IMR-90 (cell line): ENCODE measurements around the gene MYO9A. TPM values are rescaled to one million over a fixed set of nuclear protein-coding genes. Genes with fewer than 3 reads are reported as not detected.

Source experiments
- ATAC-seq: fragments of 200-7000 bp; cut with Tn5 transposase; 2 replicates; pipeline ENCODE4 v1.9.1; 2020; ENCODE audit warnings: low read depth, mild to moderate bottlenecking, moderate library complexity
- BruUV-seq: library from RNA; stranded (reverse); fragments of 400-500 nt; replicated peaks from 2 replicates; lab custom pipeline; 2021; lab: Mats Ljungman, UMichigan
- CTCF ChIA-PET: fragments of 300-600 bp; formaldehyde crosslinking; extraction: SDS; loops from one replicate; lab custom pipeline; 2021; ENCODE audit warnings: antibody characterized with exemption; lab: Yijun Ruan, JAX
- POLR2A ChIA-PET: fragments of 300-600 bp; sonication (Branson Sonifier 250); formaldehyde crosslinking; loops from one replicate; lab custom pipeline; 2022; ENCODE audit warnings: antibody characterized with exemption; ENCODE audit not compliant: unreplicated experiment; lab: Charles Lee
- DNase-seq: peaks from one replicate; pipeline ENCODE4 v3.0.0; 2013
- H2AFZ ChIP-seq: replicated peaks from 2 replicates; pipeline ENCODE3; 2013; ENCODE audit warnings: low read length, mild to moderate bottlenecking; ENCODE audit not compliant: poor library complexity
- H2AK5ac ChIP-seq: 2 replicates; pipeline ENCODE4 v1.6.1; 2013; ENCODE audit warnings: low read depth, low read length, inconsistent platforms
- H2AK9ac ChIP-seq: replicated peaks from 2 replicates; pipeline ENCODE3; 2013; ENCODE audit warnings: mild to moderate bottlenecking, low read depth, low read length, moderate library complexity; ENCODE audit not compliant: poor library complexity
- H2BK120ac ChIP-seq: 2 replicates; pipeline ENCODE4 v1.6.1; 2013; ENCODE audit warnings: low read depth, low read length, inconsistent platforms
- H2BK15ac ChIP-seq: 3 replicates; pipeline ENCODE4 v1.6.1; 2013; ENCODE audit warnings: low read depth, low read length, inconsistent platforms
- H2BK20ac ChIP-seq: 2 replicates; pipeline ENCODE4 v1.6.1; 2013; ENCODE audit warnings: low read depth, mild to moderate bottlenecking, inconsistent platforms, low read length, moderate library complexity
- H2BK5ac ChIP-seq: 2 replicates; pipeline ENCODE4 v1.6.1; 2013; ENCODE audit warnings: mild to moderate bottlenecking, low read depth, low read length, inconsistent platforms; ENCODE audit not compliant: poor library complexity, severe bottlenecking
- H3K14ac ChIP-seq: replicated peaks from 2 replicates; pipeline ENCODE4 v1.6.1; 2013; ENCODE audit warnings: low read depth, low read length, inconsistent platforms
- H3K18ac ChIP-seq: 2 replicates; pipeline ENCODE4 v1.6.1; 2013; ENCODE audit warnings: low read depth, low read length, control low read depth
- H3K23ac ChIP-seq: 2 replicates; pipeline ENCODE4 v1.6.1; 2013; ENCODE audit warnings: low read depth, low read length, inconsistent platforms
- H3K27ac ChIP-seq: 2 replicates; pipeline ENCODE4 v1.5.1; 2013; ENCODE audit warnings: mild to moderate bottlenecking, control low read depth, low read length; ENCODE audit not compliant: insufficient read depth
- H3K27me3 ChIP-seq: 2 replicates; pipeline ENCODE4 v1.6.1; 2013; ENCODE audit warnings: low read length; ENCODE audit not compliant: control insufficient read depth, insufficient read depth
- H3K36me3 ChIP-seq: 2 replicates; pipeline ENCODE4 v1.6.1; 2013; ENCODE audit warnings: low read length, mixed read lengths; ENCODE audit not compliant: control insufficient read depth, insufficient read depth
- H3K4ac ChIP-seq: 2 replicates; pipeline ENCODE4 v1.6.1; 2013; ENCODE audit warnings: low read depth, low read length, inconsistent platforms
- H3K4me1 ChIP-seq: 2 replicates; pipeline ENCODE4 v1.6.1; 2013; ENCODE audit warnings: low read length, mixed read lengths; ENCODE audit not compliant: control insufficient read depth, insufficient read depth
- H3K4me2 ChIP-seq: 2 replicates; pipeline ENCODE4 v1.6.1; 2013; ENCODE audit warnings: low read depth, mild to moderate bottlenecking, control low read depth, low read length, moderate library complexity
- H3K4me3 ChIP-seq: 2 replicates; pipeline ENCODE4 v1.5.1; 2013; ENCODE audit warnings: low read depth, mild to moderate bottlenecking, control low read depth, low read length, moderate library complexity; ENCODE audit not compliant: insufficient read depth
- H3K56ac ChIP-seq: 2 replicates; pipeline ENCODE4 v1.6.1; 2013; ENCODE audit warnings: low read length, inconsistent platforms; ENCODE audit not compliant: insufficient read depth; ENCODE audit errors: extremely low read depth
- H3K79me1 ChIP-seq, 2 experiments: 2 replicates each; pipeline ENCODE4 v1.6.1; 2013; ENCODE audit warnings: low read length in 2 of 2, inconsistent platforms in 1 of 2, low read depth in 1 of 2
- H3K9ac ChIP-seq: 2 replicates; pipeline ENCODE4 v1.6.1; 2013; ENCODE audit warnings: low read depth, low read length, control low read depth
- H3K9me1 ChIP-seq: 2 replicates; pipeline ENCODE4 v1.6.1; 2013; ENCODE audit warnings: low read length, inconsistent platforms; ENCODE audit not compliant: insufficient read depth
- H3K9me3 ChIP-seq: 2 replicates; pipeline ENCODE4 v1.6.1; 2013; ENCODE audit warnings: low read length; ENCODE audit not compliant: control insufficient read depth, insufficient read depth
- H4K20me1 ChIP-seq: 2 replicates; pipeline ENCODE4 v1.6.1; 2013; ENCODE audit warnings: low read length, inconsistent platforms; ENCODE audit not compliant: insufficient read depth
- H4K5ac ChIP-seq: 2 replicates; pipeline ENCODE4 v1.6.1; 2013; ENCODE audit warnings: mild to moderate bottlenecking, low read depth, low read length, control low read depth
- H4K8ac ChIP-seq, 2 experiments: 2 replicates each; pipeline ENCODE4 v1.6.1; 2013; ENCODE audit warnings: low read depth in 2 of 2, low read length in 2 of 2, control low read depth in 1 of 2, inconsistent platforms in 1 of 2
- H4K91ac ChIP-seq: 2 replicates; pipeline ENCODE4 v1.6.1; 2013; ENCODE audit warnings: low read depth, low read length, inconsistent platforms; ENCODE audit not compliant: insufficient read depth
- BHLHE40 ChIP-seq: fragments of 150-350 bp; IDR thresholded peaks from 2 replicates; pipeline ENCODE4 v1.6.1; 2016; ENCODE audit warnings: mild to moderate bottlenecking, low read depth, low read length
- CEBPB ChIP-seq: IDR thresholded peaks from 2 replicates; pipeline ENCODE4 v1.6.1; 2012; ENCODE audit warnings: low read depth, low read length, improper control_type of control experiment
- CHD1 ChIP-seq: IDR thresholded peaks from 2 replicates; pipeline ENCODE4 v1.6.1; 2012; ENCODE audit warnings: low read depth, low read length, improper control_type of control experiment
- CTCF ChIP-seq: conservative IDR thresholded peaks from 2 replicates; pipeline ENCODE4 v1.5.1; 2012; ENCODE audit warnings: mild to moderate bottlenecking, low read depth, low read length, improper control_type of control experiment
- FOS ChIP-seq: fragments of 150-350 bp; IDR thresholded peaks from 2 replicates; pipeline ENCODE4 v1.6.1; 2016; ENCODE audit warnings: low read depth, low read length
- MAFK ChIP-seq: IDR thresholded peaks from 2 replicates; pipeline ENCODE4 v1.6.1; 2012; ENCODE audit warnings: low read depth, low read length, improper control_type of control experiment
- MAZ ChIP-seq: IDR thresholded peaks from 2 replicates; pipeline ENCODE4 v1.6.1; 2012; ENCODE audit warnings: low read depth, mild to moderate bottlenecking, low read length, improper control_type of control experiment, moderate library complexity, borderline replicate concordance
- MXI1 ChIP-seq: IDR thresholded peaks from 2 replicates; pipeline ENCODE4 v1.6.1; 2012; ENCODE audit warnings: low read depth, mild to moderate bottlenecking, low read length, moderate library complexity, borderline replicate concordance
- NFE2L2 ChIP-seq: fragments of 150-350 bp; IDR thresholded peaks from 2 replicates; pipeline ENCODE4 v1.6.1; 2016; ENCODE audit warnings: low read depth, mild to moderate bottlenecking, low read length
- POLR2A ChIP-seq: IDR thresholded peaks from 2 replicates; pipeline ENCODE4 v1.6.1; 2012; ENCODE audit warnings: mild to moderate bottlenecking, low read depth, low read length
- RAD21 ChIP-seq: IDR thresholded peaks from 2 replicates; pipeline ENCODE4 v1.6.1; 2012; ENCODE audit warnings: low read length, improper control_type of control experiment
- RCOR1 ChIP-seq: IDR thresholded peaks from 2 replicates; pipeline ENCODE4 v1.6.1; 2012; ENCODE audit warnings: mild to moderate bottlenecking, low read length, improper control_type of control experiment; ENCODE audit not compliant: insufficient replicate concordance
- RFX5 ChIP-seq: IDR thresholded peaks from 2 replicates; pipeline ENCODE4 v1.8.0; 2012; ENCODE audit warnings: low read depth, mild to moderate bottlenecking, low read length, moderate library complexity
- SMC3 ChIP-seq: fragments of 150-350 bp; IDR thresholded peaks from 2 replicates; pipeline ENCODE4 v1.6.1; 2016; ENCODE audit warnings: low read depth, mild to moderate bottlenecking, antibody characterized with exemption, low read length, moderate library complexity
- WGBS, 2 experiments: methylation state at CpG; one replicate each; pipeline versions ENCODE4 v1.1.5 to v1.1.7; 2013; ENCODE audit warnings: missing lambda C conversion rate in 2 of 2; ENCODE audit not compliant: insufficient read length in 1 of 2; ENCODE audit errors: extremely low coverage in 2 of 2; 5-methylcytosine and 5-hydroxymethylcytosine counted together
- dilution Hi-C: fragments of 300-500 bp; cut with HindIII; formaldehyde crosslinking; loops from one replicate; pipeline ENCODE4 v1.14.3; 2018; ENCODE audit warnings: low sequenced_read_pairs; ENCODE audit not compliant: unreplicated experiment
- in situ Hi-C: fragments of 300-500 bp; cut with MboI; formaldehyde crosslinking; loops from 3 replicates; pipeline ENCODE4 v1.14.3; 2019; ENCODE audit warnings: low sequenced_read_pairs, inconsistent platforms, mixed read lengths
- intact Hi-C: fragments of 100-400 bp; cut with micrococcal nuclease; formaldehyde crosslinking; loops from 2 replicates; pipeline ENCODE4 v1.10.0; 2022
- polyA plus RNA-seq, 3 experiments: library from polyadenylated mRNA; depleted of rRNA; stranded (reverse); fragments of >200 nt; gene quantifications; 2 replicates each; pipeline ENCODE4 v1.2.3, GENCODE V29; 2012; ENCODE audit warnings: low replicate concordance in 1 of 3
- total RNA-seq: library from RNA; depleted of rRNA; stranded (reverse); fragments of >200 nt; gene quantifications from 2 replicates; pipeline ENCODE4 v1.2.3, GENCODE V29; 2012
- TF ChIP-seq, protein P1 (sequence below): fragments of 150-350 bp; IDR thresholded peaks from 2 replicates; pipeline ENCODE4 v1.6.1; 2016; ENCODE audit warnings: low read depth, mild to moderate bottlenecking, low read length, moderate library complexity, borderline replicate concordance
- TF ChIP-seq, protein P2 (sequence below): fragments of 150-350 bp; IDR thresholded peaks from 2 replicates; pipeline ENCODE4 v1.6.1; 2017; ENCODE audit warnings: mild to moderate bottlenecking, antibody characterized with exemption, low read length, low read depth

Gene MYO9A
- total and polyA plus RNA-seq, 2 of the 4 experiments (the other 2 are of a cell fraction), result 6.0 to 49.5 TPM

GRCh38 chr15:71830981-71831380 lies 287.0 kb downstream of the MYO9A start:
- no CpG with 5 or more reads among the region's 2 CpGs for WGBS, 2 experiments

More at GRCh38 chr15:71830981-71831380, 287.0 kb downstream of the MYO9A start:
- Histone ChIP-seq H2AFZ (no peak overlapping the region), H3K18ac (no peak overlapping the region), H3K27me3 (no peaks in the 10 kb centered on the region), H2BK5ac (no peak overlapping the region), H3K36me3 (peaks cover 21% of the 10 kb centered on the region), H3K4me1 (no peaks in the 10 kb centered on the region), H4K8ac (no peak overlapping the region), H2AK9ac (no peak overlapping the region), H2BK120ac (no peak overlapping the region), H2AK5ac (no peak overlapping the region), H4K91ac (no peak overlapping the region), H3K14ac (no peak overlapping the region), H3K27ac (no peak overlapping the region), H2BK15ac (no peak overlapping the region), H3K9ac (no peak overlapping the region), H2BK20ac (no peak overlapping the region), H3K4ac (no peak overlapping the region), H3K56ac (no peak overlapping the region), H4K5ac (no peak overlapping the region), H4K20me1 (no peaks in the 10 kb centered on the region), H3K23ac (no peak overlapping the region), H3K9me1 (peaks cover 3% of the 10 kb centered on the region; the same call in 1 of the 2 replicates), H3K4me3 (no peak overlapping the region), H3K4me2 (no peak overlapping the region), H3K9me3 (no peaks in the 10 kb centered on the region), H3K79me1 (no peaks in the 10 kb centered on the region)
- TF ChIP-seq MAZ (no peak), NFE2L2 (no peak), CTCF (no peak), FOS (no peak), POLR2A (no peak), RCOR1 (no peak), RAD21 (no peak), BHLHE40 (no peak), RFX5 (no peak), CEBPB (no peak), MXI1 (no peak), MAFK (no peak), SMC3 (no peak), CHD1 (no peak)
- TF ChIP-seq, protein P1, sequence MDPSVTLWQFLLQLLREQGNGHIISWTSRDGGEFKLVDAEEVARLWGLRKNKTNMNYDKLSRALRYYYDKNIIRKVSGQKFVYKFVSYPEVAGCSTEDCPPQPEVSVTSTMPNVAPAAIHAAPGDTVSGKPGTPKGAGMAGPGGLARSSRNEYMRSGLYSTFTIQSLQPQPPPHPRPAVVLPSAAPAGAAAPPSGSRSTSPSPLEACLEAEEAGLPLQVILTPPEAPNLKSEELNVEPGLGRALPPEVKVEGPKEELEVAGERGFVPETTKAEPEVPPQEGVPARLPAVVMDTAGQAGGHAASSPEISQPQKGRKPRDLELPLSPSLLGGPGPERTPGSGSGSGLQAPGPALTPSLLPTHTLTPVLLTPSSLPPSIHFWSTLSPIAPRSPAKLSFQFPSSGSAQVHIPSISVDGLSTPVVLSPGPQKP, result no peak
- TF ChIP-seq, protein P2, sequence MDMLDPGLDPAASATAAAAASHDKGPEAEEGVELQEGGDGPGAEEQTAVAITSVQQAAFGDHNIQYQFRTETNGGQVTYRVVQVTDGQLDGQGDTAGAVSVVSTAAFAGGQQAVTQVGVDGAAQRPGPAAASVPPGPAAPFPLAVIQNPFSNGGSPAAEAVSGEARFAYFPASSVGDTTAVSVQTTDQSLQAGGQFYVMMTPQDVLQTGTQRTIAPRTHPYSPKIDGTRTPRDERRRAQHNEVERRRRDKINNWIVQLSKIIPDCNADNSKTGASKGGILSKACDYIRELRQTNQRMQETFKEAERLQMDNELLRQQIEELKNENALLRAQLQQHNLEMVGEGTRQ, result no peak
- dilution Hi-C loops (no loop called here), in situ Hi-C loops (no loop called here), intact Hi-C loops (no loop called here)
- POLR2A ChIA-PET, result no interaction called here
- DNase-seq (no peak), ATAC-seq (no peak)
- BruUV-seq, result no TSS peak
- CTCF ChIA-PET, result no interaction called here
